GM21619 (cell line): ENCODE measurements around the gene STXBP4.
"Not testable (repeated sequence)": the region's sequence is repeated elsewhere in the genome, so short reads cannot be mapped to it uniquely, and the experiment has no call there.

Experiments used
- ATAC-seq: cut with Tn5 transposase; IDR thresholded peaks from one replicate; pipeline ENCODE4 v1.9.1; 2021; ENCODE audit not compliant: unreplicated experiment

The STXBP4 gene

DNA sequence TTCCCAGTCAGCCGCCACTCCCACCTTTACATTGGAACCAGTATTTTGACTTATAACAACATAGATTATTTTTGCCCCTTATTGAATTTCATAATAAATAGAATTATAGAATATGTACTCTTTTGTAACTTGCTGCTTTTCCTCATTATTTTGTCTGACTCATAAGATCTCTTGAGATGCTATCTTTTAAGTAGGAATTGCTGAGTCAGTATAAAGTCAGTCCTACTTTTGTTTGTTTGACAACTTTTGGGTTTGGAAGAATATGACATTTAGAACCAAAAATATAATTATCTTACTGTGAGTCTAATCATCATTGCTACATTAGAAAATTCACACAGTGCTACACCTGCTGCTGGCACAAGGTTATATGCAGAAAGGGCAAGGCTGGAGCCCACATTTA is 69.7 kb downstream of the STXBP4 start:
- ATAC-seq, result no peak

DNA sequence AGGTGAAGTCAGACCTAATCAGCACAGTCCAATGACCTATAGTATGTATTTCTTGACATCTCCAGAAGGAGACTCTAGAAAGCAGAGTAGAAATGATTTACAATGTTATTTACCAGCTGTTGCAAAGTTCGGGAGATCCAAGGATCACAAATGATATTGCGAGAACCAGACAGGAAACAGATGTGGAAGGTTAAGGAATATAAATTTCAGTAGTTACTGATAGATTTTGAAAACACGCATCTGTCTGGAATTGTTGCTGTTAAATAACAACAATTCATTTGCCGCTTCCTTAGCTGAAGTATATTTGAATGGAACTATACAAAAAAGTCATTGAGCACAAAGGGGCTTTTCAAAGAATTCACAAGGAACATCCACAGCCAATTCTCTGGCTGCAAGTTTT is 72.0 kb downstream of the STXBP4 start:
- ATAC-seq, result no peak

DNA sequence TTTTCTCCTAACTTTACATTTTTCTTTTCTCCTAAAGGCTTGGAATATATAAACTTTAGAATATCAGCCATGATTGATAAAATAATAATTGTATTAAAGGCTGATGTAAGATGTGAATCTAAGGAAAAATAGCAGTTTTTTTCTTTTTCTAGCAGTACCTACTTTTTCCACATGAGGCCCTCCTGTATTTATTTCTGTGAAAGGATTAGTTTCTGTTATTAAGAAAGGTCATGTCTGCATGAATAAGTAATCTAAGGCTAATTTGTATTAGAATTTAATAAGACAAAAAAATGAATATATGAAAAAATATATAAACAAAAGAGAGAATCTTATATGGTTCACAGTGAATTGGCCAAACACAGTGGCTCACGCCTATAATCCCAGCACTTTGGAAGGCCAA is 85.3 kb downstream of the STXBP4 start:
- no peak for ATAC-seq

DNA sequence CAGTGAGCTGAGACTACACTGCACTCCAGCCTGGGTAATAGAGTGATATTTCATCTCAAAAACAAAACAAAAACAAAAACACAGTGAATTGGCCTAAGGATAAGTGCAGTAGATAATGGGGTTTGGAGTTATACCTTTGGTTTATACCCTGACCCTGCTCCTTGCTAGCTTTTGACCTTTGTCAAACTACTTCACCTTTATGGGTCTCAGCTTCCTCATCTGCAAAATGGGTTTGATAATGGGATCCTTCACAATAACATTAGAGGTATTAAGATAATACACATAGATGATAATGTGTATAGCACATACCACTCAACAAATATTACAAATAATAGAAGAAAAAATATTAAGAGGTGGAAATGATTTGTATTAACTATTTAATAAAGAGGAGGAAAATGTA is 85.9 kb downstream of the STXBP4 start:
- ATAC-seq, result no peak

DNA sequence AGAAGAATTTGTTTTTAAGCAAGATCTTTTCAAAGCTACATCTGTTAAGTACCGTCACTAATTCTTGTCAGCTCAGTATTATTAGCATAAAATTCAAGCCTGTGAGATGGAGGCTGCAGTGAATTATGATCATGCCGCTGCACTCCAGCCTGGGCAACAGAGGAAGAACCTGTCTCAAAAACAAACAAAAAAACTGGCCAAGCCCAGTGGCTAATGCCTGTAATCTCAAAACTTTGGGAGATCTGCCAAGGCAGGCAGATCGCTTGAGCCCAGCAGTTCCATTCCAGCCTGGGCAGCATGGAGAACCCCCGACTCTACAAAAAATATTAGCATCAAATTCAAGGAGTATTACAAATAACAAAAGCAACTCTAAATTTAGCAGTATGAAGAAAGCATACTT is 88.0 kb downstream of the STXBP4 start:
- ATAC-seq, result no peak

DNA sequence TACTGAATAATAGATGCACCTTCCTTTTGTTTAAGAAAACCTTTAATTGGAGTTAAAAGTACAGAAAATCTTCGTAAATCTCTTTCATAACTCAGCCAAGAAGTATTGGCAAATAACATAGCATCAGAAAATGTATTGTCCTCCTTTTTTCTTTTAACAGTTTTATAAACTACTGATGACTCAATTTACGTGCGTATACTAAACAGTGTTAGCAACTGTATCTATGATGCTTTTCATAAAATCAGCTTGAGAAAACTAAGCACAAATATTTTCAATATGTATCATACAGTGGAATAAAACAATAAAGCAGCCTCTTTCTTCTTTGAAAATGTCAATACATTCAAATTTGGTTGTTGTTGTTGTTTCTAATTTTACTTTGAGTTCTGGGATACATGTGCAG is 88.6 kb downstream of the STXBP4 start:
- ATAC-seq, result no peak

DNA sequence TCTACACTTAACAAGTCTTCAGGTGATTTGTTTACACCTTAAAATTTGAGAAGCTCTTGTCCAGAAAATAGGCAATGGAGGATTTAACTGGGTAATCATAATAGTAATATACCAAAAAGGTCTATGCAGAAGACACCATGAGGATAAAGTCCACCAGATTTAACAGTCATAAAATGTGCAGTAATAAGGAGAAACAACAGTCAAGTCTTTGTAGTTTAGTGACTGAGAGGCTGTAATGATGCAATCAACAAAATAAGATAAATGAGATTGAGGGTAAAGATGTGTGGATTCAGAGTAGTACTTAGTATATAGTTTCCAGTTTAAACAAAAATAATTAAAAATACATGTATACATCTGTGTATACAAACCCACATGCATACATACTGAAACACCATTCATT is 91.2 kb downstream of the STXBP4 start:
- no peak for ATAC-seq

DNA sequence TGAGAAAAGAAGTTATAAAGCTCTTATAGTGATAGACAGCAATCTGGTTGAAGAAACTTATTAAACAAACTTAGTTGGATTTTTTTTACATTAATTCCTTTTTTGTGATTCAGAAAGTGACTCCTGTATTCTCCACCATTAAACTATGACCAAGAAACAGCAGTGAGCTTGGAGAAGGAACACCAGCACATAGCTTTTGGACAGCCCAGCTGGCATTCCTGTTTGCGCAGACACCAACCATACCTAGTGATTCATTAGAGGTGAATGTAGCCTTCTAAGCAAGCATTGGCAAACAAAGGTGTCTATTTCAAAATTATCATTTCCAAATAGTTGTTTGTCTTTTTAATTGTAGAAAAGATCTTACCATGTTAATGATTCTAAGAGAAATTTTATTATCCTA is 94.4 kb downstream of the STXBP4 start:
- no peak for ATAC-seq

DNA sequence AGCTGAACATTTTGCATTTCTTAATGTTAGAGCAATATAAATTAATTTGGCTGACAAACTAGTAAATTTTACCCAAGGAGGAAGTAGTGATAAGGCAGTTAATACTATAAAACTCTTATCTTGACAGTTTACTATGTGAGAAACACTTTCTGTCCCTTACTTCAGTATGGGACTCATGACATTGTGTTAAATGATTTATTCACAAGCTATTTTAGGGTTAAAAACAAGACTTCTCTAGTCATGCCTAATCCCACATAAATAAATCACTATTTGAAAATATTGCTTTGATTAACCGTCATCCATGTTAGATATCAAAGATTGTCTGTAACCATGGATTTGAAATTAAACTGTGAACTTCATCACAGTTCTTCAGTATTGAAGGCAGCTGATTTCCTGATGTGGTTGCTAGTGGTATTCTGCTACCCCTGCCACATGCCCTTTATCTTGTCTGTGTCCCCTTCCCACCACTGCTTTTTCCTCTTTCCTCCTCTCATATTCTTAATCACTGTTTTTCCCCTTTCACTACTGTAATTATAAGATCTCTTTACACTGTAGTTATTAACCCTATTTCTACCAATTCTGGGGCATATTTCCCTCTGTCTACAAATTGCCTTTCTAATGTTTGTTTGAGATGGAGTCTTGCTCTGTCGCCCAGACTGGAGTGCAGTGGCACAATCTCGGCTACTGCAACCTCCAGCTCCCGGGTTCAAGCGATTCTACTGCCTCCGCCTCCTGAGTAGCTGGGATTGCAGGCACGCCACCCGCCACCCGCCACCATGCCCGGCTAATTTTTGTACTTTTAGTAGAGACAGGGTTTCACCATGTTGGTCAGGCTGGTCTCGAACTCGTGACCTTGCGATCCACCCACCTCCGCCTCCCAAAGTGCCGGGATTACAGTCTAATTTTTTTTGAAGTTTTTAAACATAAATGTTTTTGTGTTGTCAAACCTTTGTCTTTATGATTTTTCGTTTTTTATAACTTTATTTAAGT is 95.6 kb downstream of the STXBP4 start:
- no peak for ATAC-seq

DNA sequence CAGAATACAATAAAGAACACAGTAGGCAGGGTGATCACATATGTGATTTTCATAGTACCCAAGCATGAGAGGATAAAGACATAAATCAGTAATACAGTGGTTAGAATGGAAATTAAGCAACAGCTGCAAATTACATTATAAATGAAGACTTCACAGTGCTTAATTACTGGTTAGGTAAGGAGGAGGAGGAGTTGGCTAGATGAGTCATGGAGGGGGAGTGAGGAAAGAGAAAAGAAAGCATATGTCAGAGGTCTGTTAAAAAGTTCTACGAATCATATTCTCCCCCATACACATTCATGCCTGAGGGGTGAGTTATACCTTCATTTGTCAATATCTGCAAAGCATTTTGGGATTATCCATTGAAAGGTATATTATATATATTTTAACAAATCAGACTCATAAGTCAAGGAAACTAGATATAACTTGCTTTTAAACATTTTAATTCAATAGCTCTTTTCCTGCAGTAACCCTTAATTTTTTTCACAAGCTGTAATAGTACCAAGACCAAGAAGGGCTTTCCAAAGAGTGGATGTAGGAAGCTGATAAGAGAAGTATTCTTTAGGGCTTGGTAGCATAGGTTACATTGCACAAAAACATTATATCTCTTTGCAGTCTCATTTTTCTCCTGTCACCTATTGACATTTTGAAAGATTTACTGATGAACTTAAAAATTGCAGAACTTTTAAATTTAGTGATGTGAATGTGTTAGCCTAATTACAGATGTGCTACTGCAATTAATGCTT is 99.3 kb downstream of the STXBP4 start:
- no peak for ATAC-seq

DNA sequence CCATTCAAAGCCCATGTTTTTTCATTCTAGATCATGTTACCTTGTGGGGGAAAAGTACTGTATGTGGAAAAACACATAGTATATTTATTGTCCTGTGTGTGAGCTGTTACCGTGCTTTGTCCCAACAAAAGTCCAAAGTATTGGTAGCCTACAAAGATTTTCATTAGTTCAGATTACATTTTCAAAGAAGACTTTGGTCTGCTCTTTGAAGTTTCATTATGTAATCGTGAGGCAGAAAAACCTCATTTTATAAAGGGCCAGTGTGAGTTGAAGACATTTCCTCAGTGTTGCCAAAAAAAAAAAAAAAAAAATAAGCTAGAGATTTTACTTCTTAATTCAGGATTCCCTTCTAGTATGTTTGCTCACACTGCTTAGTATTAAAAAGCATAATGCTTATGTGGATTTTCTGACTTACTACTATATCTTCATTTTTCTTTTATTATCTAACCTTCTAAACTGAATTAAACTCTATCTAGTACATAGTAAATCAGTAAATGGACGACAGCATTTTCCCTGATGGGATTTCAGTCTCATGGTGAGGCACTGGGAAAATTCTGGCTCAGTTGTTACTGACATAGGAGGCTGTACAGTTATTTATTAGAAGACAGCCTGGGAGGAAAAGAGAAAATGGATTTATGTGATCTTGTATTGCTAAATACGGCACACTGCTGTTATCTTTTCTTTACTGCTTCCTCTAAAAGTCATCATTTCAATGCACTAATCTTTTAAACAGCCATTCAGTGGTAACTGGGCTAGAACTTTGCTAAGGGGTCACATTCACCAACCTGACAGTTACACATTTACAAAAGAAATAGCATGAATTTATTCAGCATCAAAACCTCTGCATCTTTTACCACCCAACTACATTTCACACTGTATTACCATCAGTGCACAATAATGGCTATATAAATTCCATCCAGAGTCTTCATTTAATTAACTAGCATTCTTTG is 100.6 kb downstream of the STXBP4 start:
- no peak for ATAC-seq

DNA sequence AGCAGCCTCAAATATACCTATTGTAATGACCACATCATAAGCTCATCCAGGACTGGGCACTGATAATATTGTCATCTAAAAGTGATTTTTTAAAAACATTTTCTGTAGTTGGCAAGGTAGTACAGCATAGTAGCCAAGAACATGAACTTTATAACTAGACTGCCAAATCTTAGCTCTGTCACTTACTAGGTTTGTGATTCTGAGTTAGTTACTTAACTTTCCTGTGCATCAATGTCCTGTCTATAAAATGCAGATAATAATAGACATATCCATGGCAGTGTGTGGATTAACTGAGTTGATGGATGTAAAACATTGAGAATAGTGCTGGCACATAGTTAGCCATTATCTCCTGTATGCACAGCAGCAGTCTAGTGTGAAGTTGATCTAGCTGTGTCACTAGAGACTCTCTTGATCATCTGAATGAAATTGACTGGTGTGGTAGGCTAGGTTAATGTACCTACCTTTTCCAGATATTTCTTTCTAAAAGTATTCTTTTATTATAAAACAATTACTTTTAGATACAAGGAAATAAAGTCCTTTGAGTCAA is 101.5 kb downstream of the STXBP4 start:
- no peak for ATAC-seq

DNA sequence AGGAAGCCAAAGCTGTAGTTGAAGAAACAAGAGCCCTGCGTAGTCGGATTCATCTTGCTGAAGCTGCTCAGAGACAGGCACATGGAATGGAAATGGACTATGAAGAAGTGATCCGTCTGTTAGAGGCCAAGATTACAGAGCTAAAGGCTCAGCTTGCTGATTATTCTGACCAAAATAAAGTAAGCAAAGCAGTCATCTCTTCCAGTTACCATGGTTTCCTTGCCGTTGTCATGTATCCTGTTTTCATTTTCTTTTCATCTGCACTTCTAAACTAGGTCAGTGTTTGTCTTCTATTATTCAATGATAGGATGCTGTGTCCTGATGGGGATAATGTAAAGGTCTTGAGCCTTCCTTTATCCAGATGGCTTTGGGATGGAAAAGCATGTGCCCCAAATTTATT is 104.3 kb downstream of the STXBP4 start:
- ATAC-seq, result no peak

DNA sequence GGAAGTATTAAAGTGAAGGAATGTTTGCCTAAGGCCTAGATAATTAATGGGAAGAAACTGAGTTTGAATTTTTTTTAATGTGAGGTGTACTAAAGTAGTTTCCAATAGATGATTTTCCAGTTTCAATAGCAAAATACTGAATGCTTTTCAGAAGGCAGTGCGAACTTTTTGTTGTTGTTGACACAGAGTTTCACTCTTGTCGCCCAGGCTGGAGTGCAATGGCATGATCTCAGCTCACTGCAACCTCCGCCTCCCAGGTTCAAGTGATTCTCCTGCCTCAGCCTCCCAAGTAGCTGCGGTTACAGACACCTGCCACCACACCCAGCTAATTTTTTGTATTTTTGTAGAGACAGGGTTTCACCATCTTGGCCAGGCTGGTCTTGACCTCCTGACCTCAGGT is 104.9 kb downstream of the STXBP4 start:
- not testable (repeated sequence) for ATAC-seq

DNA sequence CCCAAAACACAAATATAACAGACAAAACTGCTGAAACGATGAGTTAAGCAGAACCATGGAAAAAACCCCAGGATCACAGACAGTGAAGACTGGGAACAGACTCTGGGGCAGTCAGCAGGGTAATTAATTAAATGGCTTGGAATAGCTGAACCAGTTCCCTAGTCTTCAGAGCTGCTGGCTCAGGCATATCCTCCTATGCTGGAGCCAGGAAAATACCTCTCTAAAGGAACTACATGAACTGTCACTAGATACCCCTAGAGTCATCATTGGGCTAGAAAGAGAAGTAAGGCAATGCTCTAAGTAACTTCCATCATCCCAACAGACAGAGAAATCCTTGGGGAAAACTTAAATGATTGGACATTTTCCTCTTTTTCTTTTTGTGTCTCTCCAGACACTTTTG is 113.0 kb downstream of the STXBP4 start:
- no peak for ATAC-seq

DNA sequence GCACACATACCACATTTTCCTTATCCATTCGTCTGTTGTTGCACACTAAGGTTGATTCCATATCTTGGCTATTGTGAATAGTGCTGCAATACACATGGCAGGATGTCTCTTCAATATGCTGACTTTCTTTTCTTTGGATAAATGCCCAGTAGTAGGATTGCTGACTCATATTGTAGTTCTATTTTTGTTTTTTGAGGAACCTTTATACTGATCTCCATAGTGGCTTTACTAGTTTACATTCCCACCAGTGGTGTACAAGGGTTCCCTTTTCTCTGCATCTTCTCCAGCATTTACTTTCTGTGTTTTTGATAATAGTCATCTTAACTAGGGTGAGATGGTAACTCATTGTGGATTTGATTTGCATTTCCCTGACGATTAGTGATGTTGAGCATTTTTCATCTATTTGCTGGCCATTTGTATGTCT is 118.1 kb downstream of the STXBP4 start:
- ATAC-seq, result no peak

DNA sequence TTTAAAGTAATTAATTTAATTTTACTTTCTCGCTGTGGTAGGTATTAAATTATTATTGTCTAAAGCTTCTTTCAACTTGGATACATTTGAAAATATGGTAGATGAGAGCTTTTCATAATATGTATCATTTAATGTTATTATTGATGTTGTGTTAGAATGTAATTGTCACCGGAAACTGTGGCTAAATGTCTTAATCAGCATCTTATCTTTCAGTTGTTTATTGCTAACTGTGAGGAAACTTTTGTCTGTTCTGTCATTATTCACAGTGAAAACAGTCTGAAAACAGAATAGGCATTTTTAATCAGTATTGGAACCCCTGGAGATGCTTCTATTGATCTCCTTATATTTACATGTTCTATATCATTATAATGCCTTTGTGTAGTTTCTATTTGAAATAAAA is 120.7 kb downstream of the STXBP4 start:
- no peak for ATAC-seq

DNA sequence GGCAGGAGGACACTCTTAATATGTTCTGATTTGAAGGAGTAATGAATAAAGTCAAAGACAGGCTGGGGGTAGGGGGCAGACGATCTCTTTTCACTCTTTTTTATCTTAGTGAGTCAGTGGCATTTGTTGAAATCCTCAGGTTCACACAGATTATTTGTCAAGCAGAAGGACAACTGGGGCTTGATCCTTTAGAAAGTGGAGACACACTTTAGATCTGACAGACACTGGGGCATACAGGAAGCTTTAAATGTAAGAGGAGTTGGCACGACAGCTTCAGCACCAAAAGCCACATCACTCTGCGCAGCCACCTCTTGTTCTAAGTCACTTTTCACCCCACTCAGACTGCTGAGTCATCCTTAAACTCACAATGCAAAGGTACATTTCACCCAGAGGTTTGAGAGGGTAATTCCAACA is 121.5 kb downstream of the STXBP4 start:
- ATAC-seq, result peak; percentile 97

DNA sequence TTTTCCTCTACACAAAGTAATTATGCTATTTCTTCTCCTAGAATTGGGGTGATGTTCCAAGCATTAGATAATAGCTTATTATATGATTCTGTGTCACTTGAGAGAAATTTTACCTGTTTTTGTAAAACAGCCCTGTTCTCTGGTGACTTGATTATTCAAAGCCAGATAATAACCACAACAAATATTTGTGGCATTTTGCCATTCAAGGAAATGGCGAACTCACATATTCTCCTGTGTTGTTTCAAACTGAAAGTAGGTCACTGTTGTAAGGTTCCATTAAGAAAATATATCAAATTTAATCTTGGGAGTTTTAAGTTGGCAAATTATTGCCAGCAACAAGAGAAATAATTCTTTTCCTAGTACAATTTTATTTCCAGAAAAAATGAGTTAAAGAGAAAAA is 124.8 kb downstream of the STXBP4 start:
- no peak for ATAC-seq

DNA sequence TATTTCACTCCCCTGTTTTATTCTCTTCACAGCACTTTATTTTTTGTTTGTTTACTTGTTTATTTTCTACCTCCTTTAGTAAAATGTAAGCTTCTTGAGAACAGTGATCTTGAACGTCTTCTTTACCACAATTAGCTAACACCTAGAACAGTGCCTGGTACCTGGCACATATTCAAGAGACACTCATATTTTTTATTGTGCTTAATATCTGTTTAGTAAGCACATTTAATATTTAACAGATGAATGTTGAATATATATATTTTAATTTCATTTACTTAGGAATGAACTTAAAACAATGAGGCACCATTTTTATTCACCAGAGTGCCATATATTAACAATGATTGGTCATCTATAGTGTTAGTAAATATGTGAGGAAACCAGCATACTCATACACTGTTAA is 130.2 kb downstream of the STXBP4 start:
- no peak for ATAC-seq

DNA sequence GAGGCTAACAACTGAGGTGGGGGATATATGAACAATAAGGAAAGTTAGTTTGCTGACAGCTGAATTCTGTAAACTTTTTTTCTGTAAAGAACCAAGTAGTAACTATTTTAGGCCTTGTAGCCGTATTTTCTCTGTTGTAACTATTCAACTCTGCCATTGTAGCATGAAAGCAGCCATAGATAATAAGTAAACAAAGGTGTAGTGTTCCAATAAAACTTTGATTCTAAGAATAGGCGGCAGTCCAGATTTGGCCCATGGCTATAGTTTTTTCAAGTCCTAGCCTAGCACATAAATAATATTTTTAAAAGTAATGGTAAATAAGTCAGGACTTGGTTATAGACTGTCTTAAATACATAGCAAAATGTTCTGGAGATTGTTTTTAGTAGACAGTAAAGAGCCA is 142.0 kb downstream of the STXBP4 start:
- no peak for ATAC-seq
